Measurements from ENCODE around the gene SIPA1L3.

The SIPA1L3 gene

GRCh38 chr19:38196245-38196837 is 289.3 kb downstream of the SIPA1L3 start:
- no peak for DNase-seq

GRCh38 chr19:38196948-38197656 is 290.1 kb downstream of the SIPA1L3 start:
- no peak for DNase-seq

GRCh38 chr19:38197937-38198704 is 291.1 kb downstream of the SIPA1L3 start:
- no peak for DNase-seq

- no peak for DNase-seq
These were observed 292.3 kb downstream of the SIPA1L3 start for GRCh38 chr19:38199340-38199739.

GRCh38 chr19:38201731-38202130 is 294.7 kb downstream of the SIPA1L3 start:
- DNase-seq, result no peak

- DNase-seq, result no peak
These were observed 295.5 kb downstream of the SIPA1L3 start for GRCh38 chr19:38202504-38202903.

GRCh38 chr19:38203197-38203596 is 296.2 kb downstream of the SIPA1L3 start:
- no peak for DNase-seq

GRCh38 chr19:38204096-38204495 is 297.1 kb downstream of the SIPA1L3 start:
- DNase-seq, result no peak

- DNase-seq, result no peak
These were observed 297.7 kb downstream of the SIPA1L3 start for GRCh38 chr19:38204728-38205127.

- no peak for DNase-seq
These were observed 299.2 kb downstream of the SIPA1L3 start for GRCh38 chr19:38206006-38206745.

- DNase-seq, result no peak
These were observed 299.9 kb downstream of the SIPA1L3 start for GRCh38 chr19:38206928-38207327.

GRCh38 chr19:38207543-38207942 is 300.5 kb downstream of the SIPA1L3 start:
- no peak for DNase-seq

GRCh38 chr19:38208571-38208970 is 301.6 kb downstream of the SIPA1L3 start:
- no peak for DNase-seq

- no peak for DNase-seq
These were observed 302.1 kb downstream of the SIPA1L3 start for GRCh38 chr19:38209152-38209551.

GRCh38 chr19:38209671-38210457 is 302.9 kb downstream of the SIPA1L3 start:
- no peak for DNase-seq

- DNase-seq, result no peak
These were observed 303.5 kb downstream of the SIPA1L3 start for GRCh38 chr19:38210458-38210987.

- no peak for DNase-seq
These were observed 304.2 kb downstream of the SIPA1L3 start for GRCh38 chr19:38211151-38211591.

GRCh38 chr19:38211766-38212165 is 304.8 kb downstream of the SIPA1L3 start:
- no peak for DNase-seq

- DNase-seq, result no peak
These were observed 306.5 kb downstream of the SIPA1L3 start for GRCh38 chr19:38213469-38213868.

GRCh38 chr19:38213911-38214625 is 307.1 kb downstream of the SIPA1L3 start:
- DNase-seq, result peak in 4 of 5 donors; percentile 22 to 76 (median 36)
